ENCODE results near the gene NTRK1. TPM values are rescaled to one million over a fixed set of nuclear protein-coding genes. Genes with fewer than 3 reads are reported as not detected.

NTRK1 gene
- polyA plus RNA-seq, 1 of the 3 experiments (the other 2 are of a cell fraction), result 0.97 TPM

DNA sequence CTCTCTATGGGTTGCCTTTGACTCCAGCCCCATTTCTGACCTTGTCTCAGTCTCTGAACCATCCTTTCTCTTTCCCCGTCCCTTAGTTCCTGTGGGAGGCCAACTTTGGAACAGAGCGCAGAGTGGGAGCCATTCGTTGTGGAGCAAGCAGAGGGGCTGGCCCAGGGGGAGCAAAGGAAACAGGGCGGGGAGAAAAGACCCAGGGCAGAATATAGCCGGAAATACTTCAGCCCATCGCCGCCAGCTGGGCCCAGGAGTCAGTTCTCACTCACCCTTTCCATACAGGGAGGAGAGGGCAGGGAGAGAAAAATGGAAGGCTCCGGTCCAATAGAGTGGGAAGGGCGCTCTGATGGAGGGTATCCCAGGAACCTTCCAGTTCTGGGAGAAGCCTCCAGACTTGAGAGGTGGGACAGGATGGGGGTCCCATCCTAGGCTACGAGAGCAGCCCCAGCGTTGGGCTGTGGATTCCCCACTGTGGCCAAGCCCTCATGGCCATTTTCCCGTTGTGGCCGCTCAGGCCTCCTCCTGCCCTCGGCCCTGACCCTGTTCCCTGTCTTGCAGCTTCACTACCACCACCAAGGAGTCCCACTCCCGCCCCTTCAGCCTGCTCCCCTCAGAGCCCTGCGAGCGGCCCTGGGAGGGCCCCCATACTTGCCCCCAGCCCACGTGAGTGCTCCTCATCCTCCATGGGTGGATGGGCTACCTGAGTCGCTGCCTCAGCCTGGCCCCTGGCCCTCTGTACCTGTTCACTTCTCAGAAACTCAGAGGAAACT is 43.7 kb downstream of the NTRK1 start:
- H3K9me2 ChIP-seq, result no peaks in the 10 kb centered on the region
- POLR2A ChIA-PET, result no interaction called here
- DNase-seq, result no peak
- no peak overlapping the region for H3K9ac ChIP-seq
- H3K27me3 ChIP-seq (ENCODE audit: insufficient read depth), result no peaks in the 10 kb centered on the region
- no peak overlapping the region for H3K4me3 ChIP-seq (ENCODE audit: low read depth in 2 of 2, low read length in 1 of 2)
- no peak for TF ChIP-seq RCOR1 (IDR thresholded peaks at IDR 0.05; ENCODE audit: low read length)
- TF ChIP-seq FOSL2 (IDR thresholded peaks at IDR 0.05; ENCODE audit: borderline replicate concordance, low read depth), result no peak
- TF ChIP-seq, protein P1, sequence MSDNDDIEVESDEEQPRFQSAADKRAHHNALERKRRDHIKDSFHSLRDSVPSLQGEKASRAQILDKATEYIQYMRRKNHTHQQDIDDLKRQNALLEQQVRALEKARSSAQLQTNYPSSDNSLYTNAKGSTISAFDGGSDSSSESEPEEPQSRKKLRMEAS (IDR thresholded peaks at IDR 0.05; ENCODE audit: low read depth), result no peak
- TF ChIP-seq TAF1 (IDR thresholded peaks at IDR 0.05; ENCODE audit: borderline replicate concordance, low read depth, low read length), result no peak
- TF ChIP-seq TCF12 (IDR thresholded peaks at IDR 0.05), result no peak
- TF ChIP-seq, protein P2, sequence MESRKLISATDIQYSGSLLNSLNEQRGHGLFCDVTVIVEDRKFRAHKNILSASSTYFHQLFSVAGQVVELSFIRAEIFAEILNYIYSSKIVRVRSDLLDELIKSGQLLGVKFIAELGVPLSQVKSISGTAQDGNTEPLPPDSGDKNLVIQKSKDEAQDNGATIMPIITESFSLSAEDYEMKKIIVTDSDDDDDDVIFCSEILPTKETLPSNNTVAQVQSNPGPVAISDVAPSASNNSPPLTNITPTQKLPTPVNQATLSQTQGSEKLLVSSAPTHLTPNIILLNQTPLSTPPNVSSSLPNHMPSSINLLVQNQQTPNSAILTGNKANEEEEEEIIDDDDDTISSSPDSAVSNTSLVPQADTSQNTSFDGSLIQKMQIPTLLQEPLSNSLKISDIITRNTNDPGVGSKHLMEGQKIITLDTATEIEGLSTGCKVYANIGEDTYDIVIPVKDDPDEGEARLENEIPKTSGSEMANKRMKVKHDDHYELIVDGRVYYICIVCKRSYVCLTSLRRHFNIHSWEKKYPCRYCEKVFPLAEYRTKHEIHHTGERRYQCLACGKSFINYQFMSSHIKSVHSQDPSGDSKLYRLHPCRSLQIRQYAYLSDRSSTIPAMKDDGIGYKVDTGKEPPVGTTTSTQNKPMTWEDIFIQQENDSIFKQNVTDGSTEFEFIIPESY (IDR thresholded peaks at IDR 0.05; ENCODE audit: borderline replicate concordance, low read depth), result no peak
- no peak for TF ChIP-seq RFX5 (IDR thresholded peaks at IDR 0.05; ENCODE audit: low read length)
- no peak for TF ChIP-seq RAD21 (IDR thresholded peaks at IDR 0.05; ENCODE audit: low read length)
- TF ChIP-seq POLR2AphosphoS5 (IDR thresholded peaks at IDR 0.05; ENCODE audit: low read depth, low read length), result no peak
- TF ChIP-seq YY1 (IDR thresholded peaks at IDR 0.05; ENCODE audit: low read depth), result no peak
- no peak for TF ChIP-seq REST (IDR thresholded peaks at IDR 0.05; ENCODE audit: low read depth, low read length)
- TF ChIP-seq RXRA (IDR thresholded peaks at IDR 0.05; ENCODE audit: borderline replicate concordance, low read depth), result no peak
- no peak for TF ChIP-seq JUND (IDR thresholded peaks at IDR 0.05)
- TF ChIP-seq ELF1 (IDR thresholded peaks at IDR 0.05), result no peak
- no peaks in the 10 kb centered on the region for H4K20me1 ChIP-seq (ENCODE audit: insufficient read depth)
- H3K4me2 ChIP-seq, result no peak overlapping the region
- H2AFZ ChIP-seq (ENCODE audit: low read depth), result no peak overlapping the region
- CTCF ChIA-PET, result interaction anchor here (3.1 kb wide), 1 partner anchor 23 kb away, joined by 21 read pairs; no protein-coding TSS in a partner anchor
- 92% methylated on average over 10 of the region's 19 CpGs for WGBS (ENCODE audit: low lambda C conversion rate)
- H3K36me3 ChIP-seq (replicated peaks in 1 of 2; ENCODE audit: control insufficient read depth in 1 of 2, insufficient read depth in 2 of 2, low read length in 1 of 2), result no peaks in the 10 kb centered on the region
- peaks cover 0 to 19% of the 10 kb centered on the region in 2 experiments; a peak in 1 of 4 replicates for H3K4me1 ChIP-seq (ENCODE audit: control insufficient read depth in 1 of 2, insufficient read depth in 2 of 2, low read depth in 1 of 2, low read length in 1 of 2)
- no peaks in the 10 kb centered on the region for H3K79me2 ChIP-seq (ENCODE audit: insufficient read depth)
- H3K27ac ChIP-seq (ENCODE audit: low read depth in 2 of 2, low read length in 1 of 2), result no peak overlapping the region
- no peaks in the 10 kb centered on the region for H3K9me3 ChIP-seq
- H3F3A ChIP-seq (replicated peaks; ENCODE audit: insufficient read depth), result no peaks in the 10 kb centered on the region
